ENCODE results near the gene LIAS. TPM values are rescaled to one million over a fixed set of nuclear protein-coding genes. Genes with fewer than 3 reads are reported as not detected.

The LIAS gene
- total and polyA plus RNA-seq, 2 of the 13 experiments (the other 11 are each of a cell fraction or from before 2014, with no cell fraction given), result 16.0 to 16.6 TPM

DNA sequence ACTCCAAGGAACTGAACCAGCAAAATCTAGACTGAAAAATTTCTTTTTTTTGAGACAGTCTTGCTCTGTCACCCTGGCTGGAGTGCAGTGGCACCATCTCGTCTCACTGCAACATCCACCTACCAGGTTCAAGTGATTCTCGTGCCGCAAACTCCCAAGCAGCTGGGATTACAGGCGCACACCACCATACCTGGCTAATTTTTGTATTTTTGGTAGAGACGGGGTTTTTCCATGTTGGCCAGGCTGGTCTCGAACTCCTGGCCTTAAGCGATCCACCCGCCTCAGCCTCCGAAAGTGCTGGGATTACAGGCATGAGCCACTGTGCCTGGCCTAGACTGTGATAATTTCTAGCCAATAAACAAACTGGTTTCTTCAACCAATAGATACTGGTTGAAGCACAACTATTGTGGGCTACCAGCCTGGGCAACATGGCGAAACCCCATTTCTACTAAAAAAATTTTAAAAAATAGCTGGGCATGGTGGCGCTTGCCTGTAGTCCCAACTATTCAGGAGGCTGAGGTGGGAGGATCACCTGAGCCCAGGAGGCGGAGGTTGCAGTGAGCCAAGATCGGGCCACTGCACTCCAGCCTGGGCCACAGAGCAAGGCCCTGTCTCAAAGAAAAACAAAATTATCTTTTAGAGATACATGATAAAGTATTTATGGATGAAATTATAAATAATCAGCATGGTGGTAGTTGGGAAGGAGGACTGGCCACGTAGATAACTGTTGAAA lies 57.0 kb downstream of the LIAS start (continued):
- TF ChIP-seq ZBTB4 (CRISPR knock-in tag; IDR thresholded peaks at IDR 0.05; ENCODE audit: borderline replicate concordance) (peak; percentile 30; the same call in 1 of the 2 replicates), SSRP1 (CRISPR knock-in tag; IDR thresholded peaks at IDR 0.05) (0 out of 2 replicates have a peak, but pooled peaks have one; percentile 61), ZNF770 (CRISPR knock-in tag; IDR thresholded peaks at IDR 0.05) (peak; percentile 94), RBM22 (optimal IDR thresholded peaks at IDR 0.05; ENCODE audit: low read length) (peak; percentile 27), MED1 (CRISPR knock-in tag; IDR thresholded peaks at IDR 0.05) (peak; percentile 27; the same call in 1 of the 2 replicates), EHMT2 (IDR thresholded peaks at IDR 0.05; ENCODE audit: borderline replicate concordance, low read depth, low read length) (0 out of 2 replicates have a peak, but pooled peaks have one; percentile 7), ZNF121 (CRISPR knock-in tag; IDR thresholded peaks at IDR 0.05) (peak; percentile 64), ZBTB38 (CRISPR knock-in tag; IDR thresholded peaks at IDR 0.05) (peak; percentile 76; the same call in 1 of the 2 replicates), NFKB2 (CRISPR knock-in tag; IDR thresholded peaks at IDR 0.05; ENCODE audit: borderline replicate concordance) (0 out of 2 replicates have a peak, but pooled peaks have one; percentile 40), FOSL2 (CRISPR knock-in tag; IDR thresholded peaks at IDR 0.05) (peak; percentile 20; the same call in 1 of the 2 replicates), POLR2G (IDR thresholded peaks at IDR 0.05; ENCODE audit: low read depth, low read length) (peak; percentile 35; the same call in 1 of the 2 replicates), ZNF225 (CRISPR knock-in tag; IDR thresholded peaks at IDR 0.05) (0 out of 2 replicates have a peak, but pooled peaks have one; percentile 35)

Measured in HepG2 (cell line).